ENCODE measurements around the gene ATXN7L1. TPM values are rescaled to one million over a fixed set of nuclear protein-coding genes. Genes with fewer than 3 reads are reported as not detected.

The ATXN7L1 gene
- total RNA-seq, 4 donors from 2014 or later = 8.1 to 13.5 (median 9.1) TPM

DNA sequence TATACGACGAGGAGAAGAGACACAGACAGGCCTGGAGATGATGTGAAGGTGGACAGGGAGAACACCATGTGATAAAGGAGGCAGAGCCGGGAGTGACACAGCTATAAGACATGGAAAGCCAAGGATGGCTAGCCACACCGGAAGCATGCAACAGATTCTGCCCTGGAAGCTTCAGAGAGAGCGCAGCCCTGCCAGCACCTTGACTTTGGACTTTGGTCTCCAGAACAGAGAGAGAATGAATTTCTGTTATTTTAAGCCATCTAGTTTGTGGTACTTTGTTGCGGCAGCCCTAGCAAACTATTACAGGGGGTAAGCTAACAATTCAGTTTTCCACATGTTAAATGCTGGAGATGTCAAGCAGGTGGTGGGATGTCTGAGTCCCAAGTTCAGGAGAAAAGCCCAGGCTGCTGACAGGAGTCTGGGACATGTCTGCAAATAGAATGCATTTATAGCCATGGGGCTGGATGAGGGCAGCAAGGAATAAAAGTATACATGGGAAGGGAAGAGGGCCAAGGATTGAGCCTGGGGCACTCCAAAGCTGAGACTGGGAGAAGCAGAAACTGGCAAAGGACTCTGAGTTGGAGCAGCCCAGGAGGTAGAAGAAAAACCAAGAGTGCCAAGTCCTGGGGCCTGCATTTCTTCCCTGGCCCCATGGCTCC lies 65.1 kb downstream of the ATXN7L1 start:
- 96 to 97% methylated on average over 6 of the region's 6 CpGs for WGBS, 2 donors
- TF ChIP-seq, protein P1, sequence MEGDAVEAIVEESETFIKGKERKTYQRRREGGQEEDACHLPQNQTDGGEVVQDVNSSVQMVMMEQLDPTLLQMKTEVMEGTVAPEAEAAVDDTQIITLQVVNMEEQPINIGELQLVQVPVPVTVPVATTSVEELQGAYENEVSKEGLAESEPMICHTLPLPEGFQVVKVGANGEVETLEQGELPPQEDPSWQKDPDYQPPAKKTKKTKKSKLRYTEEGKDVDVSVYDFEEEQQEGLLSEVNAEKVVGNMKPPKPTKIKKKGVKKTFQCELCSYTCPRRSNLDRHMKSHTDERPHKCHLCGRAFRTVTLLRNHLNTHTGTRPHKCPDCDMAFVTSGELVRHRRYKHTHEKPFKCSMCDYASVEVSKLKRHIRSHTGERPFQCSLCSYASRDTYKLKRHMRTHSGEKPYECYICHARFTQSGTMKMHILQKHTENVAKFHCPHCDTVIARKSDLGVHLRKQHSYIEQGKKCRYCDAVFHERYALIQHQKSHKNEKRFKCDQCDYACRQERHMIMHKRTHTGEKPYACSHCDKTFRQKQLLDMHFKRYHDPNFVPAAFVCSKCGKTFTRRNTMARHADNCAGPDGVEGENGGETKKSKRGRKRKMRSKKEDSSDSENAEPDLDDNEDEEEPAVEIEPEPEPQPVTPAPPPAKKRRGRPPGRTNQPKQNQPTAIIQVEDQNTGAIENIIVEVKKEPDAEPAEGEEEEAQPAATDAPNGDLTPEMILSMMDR (IDR thresholded peaks at IDR 0.05) = no peak
- TF ChIP-seq POLR2A (IDR thresholded peaks at IDR 0.05) = no peak
- intact Hi-C loops (cut with DNase I; ENCODE audit: low total_unique reads) = no loop called here
- H3K4me3 ChIP-seq (ENCODE audit: low read depth, poor library complexity, severe bottlenecking) = no peak overlapping the region
- no peak for DNase-seq (ENCODE audit: low spot score in 2 of 2)

DNA sequence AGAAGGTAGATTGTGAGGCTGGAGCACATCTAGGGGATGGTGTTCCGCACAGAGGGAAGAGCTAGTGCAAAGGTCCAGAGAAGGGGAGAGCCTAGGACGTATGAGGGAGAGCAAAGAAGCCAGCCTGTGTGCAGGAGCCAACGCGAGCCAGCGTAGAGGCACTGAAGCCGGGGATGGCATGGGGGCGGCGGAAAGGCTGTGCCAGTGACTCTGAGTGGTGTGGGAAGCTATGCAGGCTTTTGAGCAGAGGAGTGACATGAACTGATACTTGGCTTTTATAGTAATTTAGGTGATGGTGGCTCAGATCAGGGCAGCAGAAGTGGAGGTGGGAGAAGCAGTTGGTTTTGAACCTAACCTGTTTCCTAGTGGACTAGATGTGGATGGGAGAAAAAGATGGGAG lies 65.8 kb downstream of the ATXN7L1 start:
- H3K4me3 ChIP-seq (ENCODE audit: low read depth, poor library complexity, severe bottlenecking) = no peak overlapping the region
- intact Hi-C loops (cut with DNase I; ENCODE audit: low total_unique reads) = no loop called here
- WGBS, 2 donors = 95% methylated on average over 8 of the region's 8 CpGs
- TF ChIP-seq POLR2A (IDR thresholded peaks at IDR 0.05) = no peak
- TF ChIP-seq, protein P1 (IDR thresholded peaks at IDR 0.05) = no peak
- DNase-seq (ENCODE audit: low spot score in 2 of 2) = no peak

DNA sequence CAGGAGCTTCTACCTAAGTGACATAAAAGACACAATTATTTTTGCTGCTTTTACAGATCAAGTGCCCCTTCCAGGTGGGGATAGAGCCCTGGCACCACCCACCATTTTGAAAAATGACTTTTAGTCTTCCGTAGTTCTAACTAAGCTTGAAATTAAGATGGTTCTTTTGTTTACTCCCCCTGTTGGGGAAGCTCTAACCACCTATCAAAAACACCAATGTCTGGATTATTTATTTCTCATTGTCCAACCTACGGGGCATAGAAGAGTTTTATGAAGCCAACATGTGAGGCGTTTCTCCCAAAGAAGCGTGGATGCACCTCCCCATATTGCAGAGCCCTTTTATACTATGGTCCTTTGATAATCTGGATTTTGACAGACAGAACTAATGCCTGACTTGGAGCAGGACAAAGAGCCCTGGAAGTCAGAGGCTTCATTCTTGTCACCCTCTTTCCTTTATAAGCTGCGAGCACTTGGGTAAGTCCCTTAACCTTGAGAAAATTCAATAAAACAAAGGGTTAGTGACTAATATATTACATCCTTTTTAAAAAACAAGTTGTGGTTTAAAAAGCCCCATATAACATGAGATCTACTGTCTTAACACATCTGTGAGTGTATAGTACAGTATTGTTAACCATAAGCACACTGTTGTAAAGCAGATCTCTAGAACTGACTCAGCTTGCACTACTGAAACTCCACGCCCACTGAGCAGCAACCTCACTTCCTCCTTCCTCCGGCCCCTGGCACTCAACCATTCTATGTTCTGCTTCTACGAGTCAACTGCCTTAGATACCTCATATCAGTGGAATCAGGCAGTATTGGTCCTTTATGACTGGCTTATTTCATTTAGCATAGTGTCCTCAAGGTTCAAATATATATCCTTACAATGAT lies 67.5 kb downstream of the ATXN7L1 start:
- intact Hi-C loops (cut with DNase I; ENCODE audit: low total_unique reads) = no loop called here
- H3K4me3 ChIP-seq (ENCODE audit: low read depth, poor library complexity, severe bottlenecking) = no peak overlapping the region
- TF ChIP-seq POLR2A (IDR thresholded peaks at IDR 0.05) = no peak
- TF ChIP-seq, protein P1 (IDR thresholded peaks at IDR 0.05) = no peak
- WGBS, 2 donors = 73 to 75% methylated on average over 8 of the region's 8 CpGs
- DNase-seq (ENCODE audit: low spot score in 2 of 2) = no peak

DNA sequence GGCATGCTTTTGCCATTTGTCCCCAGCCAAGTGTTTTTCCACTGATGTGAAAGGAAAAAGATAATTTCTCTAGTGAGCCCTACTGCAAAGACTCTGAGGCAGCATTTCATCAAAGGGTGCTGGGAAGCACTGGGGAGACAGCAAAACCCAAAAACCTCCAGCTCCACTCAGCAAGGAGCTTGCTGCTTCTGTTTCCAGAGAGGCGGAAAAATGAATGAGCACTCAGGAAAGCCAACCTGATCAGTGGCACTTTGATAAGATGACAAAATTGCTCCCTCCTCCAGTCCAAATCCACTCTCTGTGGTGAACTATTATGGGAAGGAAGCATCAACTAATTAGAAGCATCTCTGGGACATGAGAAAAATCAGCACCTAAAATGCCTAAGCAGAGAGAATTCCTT lies 68.2 kb downstream of the ATXN7L1 start:
- WGBS, 2 donors = 95 to 100% methylated on average over 1 of the region's 1 CpG

DNA sequence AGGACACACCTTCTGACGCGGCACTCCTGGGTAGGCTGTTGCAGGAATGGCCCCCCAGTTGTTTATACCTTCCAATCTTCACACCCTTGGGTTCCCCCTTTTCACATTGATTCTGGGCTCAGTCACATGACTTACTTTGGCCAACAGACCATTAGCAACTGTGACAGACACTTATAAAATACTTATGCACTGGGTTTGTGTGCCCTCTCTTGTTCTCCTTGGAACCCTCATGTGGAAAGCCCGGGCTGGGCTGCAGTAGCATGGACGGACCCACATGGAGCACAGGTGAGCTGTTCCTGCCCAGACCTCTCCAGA lies 69.0 kb downstream of the ATXN7L1 start:
- H3K4me3 ChIP-seq (ENCODE audit: low read depth, poor library complexity, severe bottlenecking) = no peak overlapping the region
- no peak for DNase-seq (ENCODE audit: low spot score in 2 of 2)
- intact Hi-C loops (cut with DNase I; ENCODE audit: low total_unique reads) = no loop called here
- WGBS, 2 donors = 87 to 88% methylated on average over 4 of the region's 4 CpGs
- no peak for TF ChIP-seq POLR2A (IDR thresholded peaks at IDR 0.05)
- TF ChIP-seq, protein P1 (IDR thresholded peaks at IDR 0.05) = no peak

More for the DNA sequence above, 68.2 kb downstream of the ATXN7L1 start:
- DNase-seq (ENCODE audit: low spot score in 2 of 2) = no peak
- TF ChIP-seq POLR2A (IDR thresholded peaks at IDR 0.05) = no peak
- TF ChIP-seq, protein P1 (IDR thresholded peaks at IDR 0.05) = no peak
- H3K4me3 ChIP-seq (ENCODE audit: low read depth, poor library complexity, severe bottlenecking) = no peak overlapping the region
- intact Hi-C loops (cut with DNase I; ENCODE audit: low total_unique reads) = no loop called here
